ENCODE measurements around the gene MSANTD3.

MSANTD3 gene

DNA sequence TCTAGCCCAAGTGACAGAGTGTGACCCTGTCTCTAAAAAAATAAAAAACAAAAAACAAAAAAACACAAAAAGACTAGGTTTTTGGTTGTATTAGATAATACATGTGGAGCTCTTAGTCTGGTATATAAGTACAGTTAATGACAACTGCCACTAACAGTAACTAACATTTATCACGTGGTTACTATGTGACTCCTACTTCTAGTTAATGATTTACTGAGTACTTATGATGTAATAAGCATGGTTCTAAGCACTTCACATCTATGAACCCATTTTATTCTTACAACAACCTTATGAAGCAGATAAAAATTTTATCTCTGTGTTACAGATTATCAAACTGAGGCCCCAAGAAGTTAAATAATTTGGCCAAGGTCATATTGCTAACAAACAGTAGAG is 39.9 kb downstream of the MSANTD3 start:
- H3K36me3 Mint-ChIP-seq (ENCODE audit: low read depth), result no peaks in the 10 kb centered on the region
- no peak for DNase-seq
- no peaks in the 10 kb centered on the region for H3K9me3 Mint-ChIP-seq
- no peak overlapping the region for H3K4me3 Mint-ChIP-seq
- no peaks in the 10 kb centered on the region for H3K4me1 Mint-ChIP-seq (ENCODE audit: low read depth)
- peaks cover 8% of the 10 kb centered on the region for H3K27me3 Mint-ChIP-seq
- H3K27ac Mint-ChIP-seq, result no peak overlapping the region

DNA sequence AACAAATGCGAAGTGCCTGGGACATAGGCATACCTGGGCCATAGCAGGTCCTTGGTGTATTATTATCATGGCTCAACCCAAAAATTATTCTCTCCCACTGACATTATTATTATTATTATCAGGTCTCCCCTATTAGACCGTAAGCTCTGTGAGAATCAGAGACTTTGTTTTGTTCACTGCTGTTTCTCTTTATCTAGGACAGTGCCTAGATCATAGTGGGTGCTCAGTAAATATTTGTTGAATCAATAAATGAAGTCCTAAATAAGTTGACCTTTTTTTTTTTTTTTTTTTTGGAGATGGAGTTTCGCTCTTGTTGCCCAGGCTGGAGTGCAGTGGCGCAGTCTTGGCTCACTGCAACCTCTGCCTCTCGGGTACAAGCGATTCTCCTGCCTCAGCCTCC is 41.1 kb downstream of the MSANTD3 start:
- no peaks in the 10 kb centered on the region for H3K36me3 Mint-ChIP-seq (ENCODE audit: low read depth)
- peaks cover 15% of the 10 kb centered on the region for H3K27me3 Mint-ChIP-seq
- no peaks in the 10 kb centered on the region for H3K9me3 Mint-ChIP-seq
- DNase-seq, result no peak
- H3K4me1 Mint-ChIP-seq (ENCODE audit: low read depth), result no peaks in the 10 kb centered on the region
- H3K4me3 Mint-ChIP-seq, result no peak overlapping the region
- no peak overlapping the region for H3K27ac Mint-ChIP-seq

DNA sequence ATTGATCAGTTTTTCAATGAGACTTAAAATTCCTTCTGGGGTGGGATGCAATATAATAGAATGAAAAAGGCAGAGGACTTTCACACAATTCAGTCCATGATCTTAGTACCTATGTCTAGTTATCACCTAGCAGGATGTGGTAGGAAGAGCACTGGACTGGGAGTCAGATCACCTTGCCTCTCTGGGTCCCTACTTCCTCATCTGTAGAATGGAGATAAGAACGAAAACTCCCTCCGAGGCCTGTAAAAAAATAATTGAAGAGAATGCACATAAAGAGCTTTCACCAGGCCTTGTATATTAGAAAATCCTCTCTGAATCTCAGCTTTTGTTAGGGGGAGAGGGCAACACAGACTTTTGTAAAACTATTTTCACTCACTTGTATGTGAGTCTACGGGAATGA is 45.3 kb downstream of the MSANTD3 start:
- H3K36me3 Mint-ChIP-seq (ENCODE audit: low read depth), result no peaks in the 10 kb centered on the region
- no peaks in the 10 kb centered on the region for H3K9me3 Mint-ChIP-seq
- no peak overlapping the region for H3K27ac Mint-ChIP-seq
- no peak for DNase-seq
- H3K27me3 Mint-ChIP-seq, result peaks cover 40% of the 10 kb centered on the region
- H3K4me1 Mint-ChIP-seq (ENCODE audit: low read depth), result peaks cover 4% of the 10 kb centered on the region
- H3K4me3 Mint-ChIP-seq, result peak overlapping the region; percentile 57

GRCh38 chr9:100472788-100473275 is 45.9 kb downstream of the MSANTD3 start, which contains the start of gene TMEFF1:
TMEFF1 (plus strand) TSS chr9:100473149; CDS start chr9:100473545, 396 bp downstream.
- Mint-ChIP-seq H3K27ac (no peak within 1 kb of the TSS), H3K9me3 (no peaks in the 10 kb centered on the region), H3K36me3 (ENCODE audit: low read depth) (no peaks in the 10 kb centered on the region), H3K4me3 (peak within 1 kb of the TSS; percentile 68), H3K27me3 (peaks cover 41% of the 10 kb centered on the region), H3K4me1 (ENCODE audit: low read depth) (peaks cover 4% of the 10 kb centered on the region)
- DNase-seq, result peak; percentile 63

GRCh38 chr9:100473276-100474081 is 46.5 kb downstream of the MSANTD3 start:
- Mint-ChIP-seq H3K36me3 (ENCODE audit: low read depth) (no peaks in the 10 kb centered on the region), H3K9me3 (no peaks in the 10 kb centered on the region), H3K4me1 (ENCODE audit: low read depth) (peaks cover 4% of the 10 kb centered on the region), H3K4me3 (peak overlapping the region; percentile 68), H3K27ac (no peak overlapping the region), H3K27me3 (peaks cover 43% of the 10 kb centered on the region)
- peak; percentile 59 for DNase-seq

- no peak for DNase-seq
- Mint-ChIP-seq H3K9me3 (no peaks in the 10 kb centered on the region), H3K27me3 (peaks cover 43% of the 10 kb centered on the region), H3K4me3 (peak overlapping the region; percentile 68), H3K27ac (no peak overlapping the region), H3K36me3 (ENCODE audit: low read depth) (no peaks in the 10 kb centered on the region), H3K4me1 (ENCODE audit: low read depth) (peaks cover 4% of the 10 kb centered on the region)
Observed at GRCh38 chr9:100474082-100474923, 47.4 kb downstream of the MSANTD3 start.

DNA sequence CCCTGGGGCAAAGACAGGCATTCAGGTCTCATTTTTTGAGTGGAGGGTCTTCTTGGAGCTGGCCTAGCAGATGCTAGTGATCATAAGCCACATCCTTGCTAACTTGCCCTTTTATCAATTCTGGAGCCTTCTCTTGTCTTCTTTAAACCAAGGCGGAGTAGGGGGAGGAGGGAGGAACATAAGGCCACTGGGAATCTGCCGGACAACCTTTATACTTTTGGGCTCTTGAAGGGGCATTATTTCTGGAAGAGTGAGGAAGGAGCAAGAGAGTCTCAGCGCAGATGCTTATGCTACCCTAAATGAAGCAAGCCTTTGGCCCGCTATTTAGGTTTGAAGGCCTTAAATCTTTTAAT is 48.0 kb downstream of the MSANTD3 start:
- DNase-seq, result no peak
- Mint-ChIP-seq H3K27ac (no peak overlapping the region), H3K27me3 (peaks cover 43% of the 10 kb centered on the region), H3K36me3 (ENCODE audit: low read depth) (no peaks in the 10 kb centered on the region), H3K4me1 (ENCODE audit: low read depth) (peaks cover 4% of the 10 kb centered on the region), H3K9me3 (no peaks in the 10 kb centered on the region), H3K4me3 (no peak overlapping the region)

DNA sequence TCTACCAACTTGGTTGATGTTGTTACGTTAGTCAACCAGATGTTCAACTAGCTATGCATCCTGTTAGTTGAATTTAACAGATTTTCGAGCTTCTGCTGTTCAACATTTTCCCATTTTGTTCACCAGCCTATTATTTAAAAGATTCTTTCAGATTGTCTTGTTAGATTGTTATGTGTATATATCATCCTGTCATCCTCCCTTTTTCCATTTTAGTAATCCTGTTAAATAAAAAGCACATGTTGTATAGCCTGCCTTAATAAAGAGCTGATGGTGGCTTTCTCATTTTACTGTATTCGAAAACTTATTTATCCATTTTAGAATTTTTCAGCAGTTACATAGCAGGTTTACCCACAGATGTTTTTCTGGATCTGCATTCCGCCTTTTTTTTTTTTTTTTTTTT is 50.3 kb downstream of the MSANTD3 start:
- Mint-ChIP-seq H3K4me3 (no peak overlapping the region), H3K27me3 (peaks cover 41% of the 10 kb centered on the region)

DNA sequence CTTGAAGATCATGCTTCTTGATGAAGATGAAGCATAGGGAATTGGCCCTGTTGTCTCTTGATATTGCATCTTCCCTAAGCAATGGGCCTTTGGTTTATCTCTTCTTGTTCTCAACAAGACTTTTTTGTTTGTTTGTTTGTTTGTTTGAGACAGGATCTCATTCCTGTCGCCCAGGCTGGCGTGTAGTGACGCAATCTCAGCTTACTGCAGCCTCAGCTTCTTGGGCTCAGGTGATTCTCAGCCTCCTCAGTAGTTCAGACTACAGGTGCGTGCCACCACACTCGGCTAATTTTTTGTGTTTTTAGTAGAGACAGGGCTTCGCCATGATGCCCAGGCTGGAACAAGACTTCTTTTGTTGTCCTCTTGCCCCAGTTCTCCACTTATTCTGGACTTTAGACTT is 51.2 kb downstream of the MSANTD3 start:
- Mint-ChIP-seq H3K27ac (no peak overlapping the region), H3K27me3 (peaks cover 38% of the 10 kb centered on the region), H3K4me3 (no peak overlapping the region), H3K36me3 (ENCODE audit: low read depth) (no peaks in the 10 kb centered on the region), H3K4me1 (ENCODE audit: low read depth) (peaks cover 4% of the 10 kb centered on the region), H3K9me3 (no peaks in the 10 kb centered on the region)
- no peak for DNase-seq

More for the DNA sequence above, 50.3 kb downstream of the MSANTD3 start:
- no peak for DNase-seq
- H3K4me1 Mint-ChIP-seq (ENCODE audit: low read depth), result peaks cover 4% of the 10 kb centered on the region
- H3K27ac Mint-ChIP-seq, result no peak overlapping the region
- no peaks in the 10 kb centered on the region for H3K36me3 Mint-ChIP-seq (ENCODE audit: low read depth)
- no peaks in the 10 kb centered on the region for H3K9me3 Mint-ChIP-seq

- Mint-ChIP-seq H3K36me3 (ENCODE audit: low read depth) (no peaks in the 10 kb centered on the region), H3K27ac (no peak overlapping the region), H3K4me1 (ENCODE audit: low read depth) (no peaks in the 10 kb centered on the region), H3K27me3 (peaks cover 30% of the 10 kb centered on the region), H3K4me3 (no peak overlapping the region), H3K9me3 (no peaks in the 10 kb centered on the region)
- no peak for DNase-seq
Observed at GRCh38 chr9:100479820-100480219, 52.9 kb downstream of the MSANTD3 start.

- Mint-ChIP-seq H3K4me1 (ENCODE audit: low read depth) (no peaks in the 10 kb centered on the region), H3K27ac (no peak overlapping the region), H3K36me3 (ENCODE audit: low read depth) (no peaks in the 10 kb centered on the region), H3K4me3 (no peak overlapping the region), H3K27me3 (peaks cover 11% of the 10 kb centered on the region), H3K9me3 (no peaks in the 10 kb centered on the region)
- no peak for DNase-seq
Observed at GRCh38 chr9:100485196-100485595, 58.3 kb downstream of the MSANTD3 start.

DNA sequence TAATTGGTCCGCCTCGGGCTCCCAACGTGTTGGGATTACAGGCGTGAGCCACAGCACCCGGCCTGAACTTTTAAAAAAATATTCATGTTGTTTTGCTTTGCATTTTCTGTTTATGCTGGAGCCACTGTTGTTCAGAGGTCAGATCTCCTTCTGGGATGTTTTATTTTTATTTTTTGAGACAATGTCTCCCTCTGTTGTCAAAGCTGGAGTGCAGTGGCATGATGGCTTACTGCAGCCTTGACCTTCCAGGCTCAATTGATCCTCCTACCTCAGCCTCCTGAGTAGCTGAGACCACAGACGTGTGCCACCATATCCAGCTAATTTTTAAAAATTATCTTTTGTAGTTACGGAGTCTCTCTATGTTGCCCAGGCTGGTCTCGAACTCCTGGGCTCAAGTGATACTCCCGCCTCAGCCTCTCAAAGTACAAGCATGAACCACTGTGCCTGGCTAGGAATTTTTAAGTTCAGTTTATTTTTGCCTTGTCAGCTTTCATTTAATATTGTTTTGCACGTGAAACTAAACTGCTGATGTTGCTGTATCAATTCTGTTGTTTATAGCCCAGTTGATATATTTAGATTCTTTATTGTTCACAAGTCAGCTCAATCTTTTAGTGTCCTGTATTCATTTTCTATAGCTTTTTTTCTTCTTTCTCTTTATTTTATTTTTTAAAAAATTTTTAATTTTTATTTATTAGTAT is 59.7 kb downstream of the MSANTD3 start:
- no peaks in the 10 kb centered on the region for H3K9me3 Mint-ChIP-seq
- H3K4me3 Mint-ChIP-seq, result no peak overlapping the region
- H3K27ac Mint-ChIP-seq, result no peak overlapping the region
- no peaks in the 10 kb centered on the region for H3K36me3 Mint-ChIP-seq (ENCODE audit: low read depth)
- no peaks in the 10 kb centered on the region for H3K4me1 Mint-ChIP-seq (ENCODE audit: low read depth)
- H3K27me3 Mint-ChIP-seq, result peaks cover 3% of the 10 kb centered on the region
- DNase-seq, result no peak

- no peak overlapping the region for H3K4me3 Mint-ChIP-seq
- H3K9me3 Mint-ChIP-seq, result no peaks in the 10 kb centered on the region
Observed at GRCh38 chr9:100488177-100488576, 61.2 kb downstream of the MSANTD3 start.

DNA sequence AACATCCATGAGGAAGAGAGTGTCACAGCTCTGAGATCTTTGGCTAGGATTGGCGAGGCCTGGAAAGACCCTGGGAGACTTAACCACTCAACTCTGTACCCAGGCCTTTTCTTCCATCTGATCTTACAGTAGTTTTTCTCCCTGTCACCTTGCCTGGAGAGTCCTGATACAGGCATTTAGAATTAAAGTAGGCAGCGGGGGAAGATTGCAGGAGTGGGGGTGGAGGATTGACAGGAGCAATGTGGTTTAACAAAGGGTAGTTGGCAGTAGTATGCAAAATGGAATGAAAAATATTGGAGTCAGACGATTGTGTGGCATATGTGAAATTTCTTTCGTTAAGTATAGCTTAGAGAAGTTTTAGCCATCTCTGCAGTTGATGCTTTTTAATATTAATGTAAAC is 62.9 kb downstream of the MSANTD3 start:
- no peak overlapping the region for H3K27ac Mint-ChIP-seq
- H3K4me3 Mint-ChIP-seq, result no peak overlapping the region
- H3K4me1 Mint-ChIP-seq (ENCODE audit: low read depth), result no peaks in the 10 kb centered on the region
- H3K27me3 Mint-ChIP-seq, result no peaks in the 10 kb centered on the region
- no peak for DNase-seq
- H3K36me3 Mint-ChIP-seq (ENCODE audit: low read depth), result no peaks in the 10 kb centered on the region
- H3K9me3 Mint-ChIP-seq, result no peaks in the 10 kb centered on the region

More at GRCh38 chr9:100488177-100488576, 61.2 kb downstream of the MSANTD3 start:
- no peak overlapping the region for H3K27ac Mint-ChIP-seq
- no peaks in the 10 kb centered on the region for H3K4me1 Mint-ChIP-seq (ENCODE audit: low read depth)
- no peak for DNase-seq
- no peaks in the 10 kb centered on the region for H3K27me3 Mint-ChIP-seq
- H3K36me3 Mint-ChIP-seq (ENCODE audit: low read depth), result no peaks in the 10 kb centered on the region

All from activated T-cell treated with anti-CD3 and anti-CD28 coated beads, Interleukin-2, amount 50 U/mL, for 24 hours (primary cell).